ENCODE measurements around the gene CD200. TPM values are rescaled to one million over a fixed set of nuclear protein-coding genes. Genes with fewer than 3 reads are reported as not detected.

The CD200 gene
- total and polyA plus RNA-seq, 2 of the 4 experiments (the other 2 are of a cell fraction) = 1.1 to 1.7 TPM

DNA sequence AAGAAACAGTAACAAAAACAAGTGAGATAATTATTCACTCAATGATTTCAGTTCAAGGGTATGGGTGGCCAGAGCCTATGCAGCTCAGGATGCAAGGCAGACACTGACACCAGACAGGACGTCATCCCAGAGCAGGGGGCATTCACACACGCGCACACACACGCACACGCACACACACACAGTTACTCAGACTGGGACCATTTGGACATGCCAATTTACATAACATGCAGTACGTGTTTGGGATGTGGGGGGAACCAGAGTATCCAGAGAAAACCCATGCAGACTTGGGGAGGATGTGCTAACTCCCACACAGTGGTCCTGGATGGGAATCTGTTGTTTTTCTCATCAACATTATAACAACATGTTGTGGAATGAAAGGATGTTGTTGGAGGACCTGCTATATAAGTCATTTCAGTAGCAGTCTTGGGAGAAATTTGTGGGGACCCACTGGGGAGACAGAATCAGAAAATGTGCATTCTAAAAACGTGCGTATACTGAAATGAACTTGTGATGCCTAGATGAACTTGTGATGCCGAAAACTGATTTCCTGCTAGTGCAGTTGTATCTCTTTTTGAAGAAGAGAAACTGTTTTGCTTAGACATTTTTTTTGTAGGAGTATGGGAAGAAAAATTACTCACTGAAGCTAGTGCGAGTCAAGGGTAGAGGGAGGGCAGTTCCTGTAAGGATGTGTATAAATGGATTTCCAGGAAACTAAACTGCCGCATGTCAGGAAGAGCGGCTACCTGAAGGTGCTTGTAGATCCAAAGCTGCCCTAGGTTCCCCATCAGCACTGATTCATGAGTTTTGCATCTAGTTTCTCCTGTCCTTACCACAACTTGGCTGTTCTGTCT lies 25.2 kb downstream of the CD200 start (continued):
- no peak for TF ChIP-seq NFE2L2 (IDR thresholded peaks at IDR 0.05; ENCODE audit: low read depth, low read length)

- Histone ChIP-seq H4K91ac (ENCODE audit: insufficient read depth, low read depth, low read length) (no peak overlapping the region), H3K9me1 (ENCODE audit: insufficient read depth, low read length) (0 out of 2 replicates have a peak, but pooled peaks cover 2% of the 10 kb centered on the region), H2BK15ac (ENCODE audit: low read depth, low read length) (no peak overlapping the region), H3K9me3 (ENCODE audit: control insufficient read depth, insufficient read depth, low read length) (no peaks in the 10 kb centered on the region), H2BK120ac (ENCODE audit: low read depth, low read length) (no peak overlapping the region), H2BK20ac (ENCODE audit: low read depth, low read length) (no peak overlapping the region), H4K5ac (ENCODE audit: low read depth, low read length) (no peak overlapping the region), H3K4me3 (ENCODE audit: insufficient read depth, low read depth, low read length) (no peak overlapping the region), H3K27me3 (ENCODE audit: control insufficient read depth, insufficient read depth, low read length) (no peaks in the 10 kb centered on the region; the same call in 1 of the 2 replicates), H4K20me1 (ENCODE audit: insufficient read depth, low read length) (no peaks in the 10 kb centered on the region), H3K79me1 (ENCODE audit: low read depth in 1 of 2, low read length in 2 of 2) (no peaks in the 10 kb centered on the region), H3K4me1 (ENCODE audit: control insufficient read depth, insufficient read depth, low read length) (peaks cover 2% of the 10 kb centered on the region; the same call in 1 of the 2 replicates), H4K8ac (ENCODE audit: low read depth in 2 of 2, low read length in 2 of 2) (no peak overlapping the region), H3K14ac (replicated peaks; ENCODE audit: low read depth, low read length) (no peak overlapping the region), H3K23ac (ENCODE audit: low read depth, low read length) (no peak overlapping the region), H2AK5ac (ENCODE audit: low read depth, low read length) (no peak overlapping the region), H3K18ac (ENCODE audit: low read depth, low read length) (no peak overlapping the region), H3K56ac (ENCODE audit: extremely low read depth, insufficient read depth, low read length) (no peak overlapping the region), H3K4me2 (ENCODE audit: low read depth, low read length) (no peak overlapping the region), H3K27ac (ENCODE audit: insufficient read depth, low read length) (no peak overlapping the region), H2AFZ (replicated peaks; ENCODE audit: low read length, poor library complexity) (no peak overlapping the region), H3K9ac (ENCODE audit: low read depth, low read length) (no peak overlapping the region), H2AK9ac (replicated peaks; ENCODE audit: low read depth, low read length, poor library complexity) (no peak overlapping the region), H2BK5ac (ENCODE audit: low read depth, low read length, poor library complexity, severe bottlenecking) (no peak overlapping the region), H3K36me3 (ENCODE audit: control insufficient read depth, insufficient read depth, low read length) (0 out of 2 replicates have a peak, but pooled peaks cover 2% of the 10 kb centered on the region), H3K4ac (ENCODE audit: low read depth, low read length) (no peak overlapping the region)
- WGBS, 2 experiments (ENCODE audit: extremely low coverage in 2 of 2, insufficient read length in 1 of 2) = no CpG with 5 or more reads among the region's 2 CpGs
- POLR2A ChIA-PET (ENCODE audit: unreplicated experiment) = no interaction called here
- BruUV-seq (replicated peaks) = no TSS peak
- ATAC-seq (ENCODE audit: low read depth) = no peak
- no peak for TF ChIP-seq RCOR1 (IDR thresholded peaks at IDR 0.05; ENCODE audit: insufficient replicate concordance, low read length)
- no peak for TF ChIP-seq ELK1 (IDR thresholded peaks at IDR 0.05; ENCODE audit: borderline replicate concordance, low read depth, low read length)
- no peak for TF ChIP-seq MXI1 (IDR thresholded peaks at IDR 0.05; ENCODE audit: borderline replicate concordance, low read depth, low read length)
- no peak for TF ChIP-seq SMC3 (IDR thresholded peaks at IDR 0.05; ENCODE audit: low read depth, low read length)
- TF ChIP-seq RFX5 (IDR thresholded peaks at IDR 0.05; ENCODE audit: low read depth, low read length) = no peak
- TF ChIP-seq, protein P1, sequence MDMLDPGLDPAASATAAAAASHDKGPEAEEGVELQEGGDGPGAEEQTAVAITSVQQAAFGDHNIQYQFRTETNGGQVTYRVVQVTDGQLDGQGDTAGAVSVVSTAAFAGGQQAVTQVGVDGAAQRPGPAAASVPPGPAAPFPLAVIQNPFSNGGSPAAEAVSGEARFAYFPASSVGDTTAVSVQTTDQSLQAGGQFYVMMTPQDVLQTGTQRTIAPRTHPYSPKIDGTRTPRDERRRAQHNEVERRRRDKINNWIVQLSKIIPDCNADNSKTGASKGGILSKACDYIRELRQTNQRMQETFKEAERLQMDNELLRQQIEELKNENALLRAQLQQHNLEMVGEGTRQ (IDR thresholded peaks at IDR 0.05; ENCODE audit: low read depth, low read length) = no peak
- CTCF ChIA-PET = interaction anchor here (1.2 kb wide), 1 partner anchor 92 kb away, joined by 3 read pairs; no protein-coding TSS in a partner anchor
- peak; percentile 40 for DNase-seq
- dilution Hi-C loops (cut with HindIII; ENCODE audit: low sequenced_read_pairs, unreplicated experiment) (no loop called here), in situ Hi-C loops (cut with MboI; ENCODE audit: low sequenced_read_pairs) (no loop called here), intact Hi-C loops (cut with micrococcal nuclease) (no loop called here)
Measured at GRCh38 chr3:112360561-112360960, 27.6 kb downstream of the CD200 start.

All from IMR-90 (cell line).